CD4-positive, alpha-beta T cell treated with Interleukin-10 for 1 hour (primary cell): Measurements from ENCODE around the gene WBP2NL.
"Not testable (repeated sequence)": the region's sequence is repeated elsewhere in the genome, so short reads cannot be mapped to it uniquely, and the experiment has no call there.

ENCODE experiments used
- DNase-seq: peaks from one replicate; pipeline ENCODE4 v3.0.0-alpha.2; 2020

The WBP2NL gene

DNA sequence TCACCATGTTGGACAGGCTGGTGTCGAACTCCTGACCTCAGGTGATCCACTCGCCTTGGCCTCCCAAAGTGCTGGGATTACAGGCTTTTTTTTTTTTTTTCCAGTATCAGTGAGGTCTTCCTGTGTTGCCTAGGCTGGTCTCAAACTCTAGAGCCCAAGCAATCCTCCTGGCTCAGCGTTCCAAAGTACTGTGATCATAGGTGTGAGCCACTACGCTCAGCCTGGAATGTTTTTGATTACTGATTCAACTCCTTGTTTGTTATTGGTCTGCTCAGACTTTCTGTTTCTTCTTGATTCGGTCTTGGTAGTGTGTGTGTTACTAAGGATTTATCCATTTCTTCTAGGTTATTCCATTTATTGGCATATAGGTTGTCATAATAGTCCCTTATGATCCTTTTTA, 40.7 kb downstream of the WBP2NL start:
- no peak for DNase-seq

DNA sequence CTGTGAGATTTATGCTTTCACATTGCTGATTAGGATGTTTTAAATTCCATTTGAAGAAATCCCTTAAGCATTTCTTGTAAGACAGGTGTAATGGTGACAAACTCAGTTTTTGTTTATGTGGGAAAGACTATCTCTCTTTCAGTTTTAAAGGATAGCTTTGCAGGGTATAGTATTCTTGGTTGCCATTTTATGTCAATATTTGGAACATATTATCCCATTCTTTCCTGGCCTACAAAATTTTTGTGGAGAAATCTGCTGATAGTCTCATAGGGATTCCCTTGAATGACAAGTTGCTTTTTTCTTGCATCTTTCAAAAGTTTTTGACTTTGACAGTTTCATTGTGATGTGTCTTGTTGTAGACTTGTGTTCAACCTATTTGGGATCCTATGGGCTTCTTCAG, 43.2 kb downstream of the WBP2NL start:
- no peak for DNase-seq

DNA sequence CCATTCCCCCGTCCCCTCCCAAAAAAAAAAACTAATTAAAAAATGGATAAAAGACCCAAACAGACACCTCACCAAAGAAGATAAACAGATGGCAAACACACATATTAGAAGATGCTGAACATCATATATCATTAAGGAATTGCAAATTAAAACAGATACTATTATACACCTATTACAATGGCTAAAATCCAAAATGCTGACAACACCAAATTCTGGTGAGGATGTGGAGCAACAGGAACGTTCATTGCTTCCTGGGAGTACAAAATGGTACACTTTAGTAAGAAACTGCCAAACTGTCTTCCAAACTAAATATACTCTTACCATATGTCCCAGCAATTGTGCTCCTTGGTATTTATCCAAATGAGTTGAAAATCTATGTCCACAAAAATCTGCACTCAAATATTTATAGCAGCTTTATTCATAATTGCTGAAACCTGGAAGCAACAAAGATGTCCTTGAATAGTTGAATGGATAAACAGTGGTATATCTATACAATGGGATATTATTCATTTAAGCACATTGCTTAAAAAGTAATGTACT, 52.1 kb downstream of the WBP2NL start:
- DNase-seq = no peak

GRCh38 chr22:42052765-42053164, 54.2 kb downstream of the WBP2NL start:
- no peak for DNase-seq

DNA sequence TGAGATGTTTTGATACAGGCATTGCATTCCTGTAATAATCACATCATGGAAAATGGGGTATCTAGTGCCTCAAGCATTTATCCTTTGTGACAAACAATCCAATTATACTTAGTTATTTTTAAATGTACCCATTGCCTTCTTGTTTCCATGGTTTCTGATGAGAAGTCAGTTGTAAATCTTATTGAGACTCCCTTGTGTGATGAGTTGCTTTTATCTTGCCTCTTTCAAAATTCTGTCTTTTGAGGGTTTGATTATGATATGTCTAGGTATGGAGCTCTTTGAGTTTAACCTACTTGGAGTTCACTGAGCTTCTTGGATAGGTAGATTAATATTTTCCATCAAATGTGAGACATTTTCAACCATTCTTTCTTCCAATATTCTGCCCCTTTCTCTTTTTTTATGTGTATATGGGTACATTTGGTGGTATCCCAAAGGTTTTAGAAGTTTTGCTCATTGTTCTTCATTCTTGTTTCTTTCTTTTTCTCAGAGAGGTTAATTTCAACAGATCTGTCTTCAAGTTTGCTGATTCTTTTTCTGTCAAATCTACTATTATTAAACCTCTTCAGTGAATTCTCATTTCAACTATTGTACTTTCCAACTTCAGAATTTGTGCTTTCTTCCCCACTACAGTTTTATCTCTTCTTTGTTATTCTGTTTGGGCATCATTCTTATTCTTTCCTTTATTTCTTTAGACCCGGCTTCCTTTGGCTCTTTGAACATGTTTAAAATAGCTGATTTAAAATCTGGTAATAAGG, 58.3 kb downstream of the WBP2NL start:
- DNase-seq = no peak

DNA sequence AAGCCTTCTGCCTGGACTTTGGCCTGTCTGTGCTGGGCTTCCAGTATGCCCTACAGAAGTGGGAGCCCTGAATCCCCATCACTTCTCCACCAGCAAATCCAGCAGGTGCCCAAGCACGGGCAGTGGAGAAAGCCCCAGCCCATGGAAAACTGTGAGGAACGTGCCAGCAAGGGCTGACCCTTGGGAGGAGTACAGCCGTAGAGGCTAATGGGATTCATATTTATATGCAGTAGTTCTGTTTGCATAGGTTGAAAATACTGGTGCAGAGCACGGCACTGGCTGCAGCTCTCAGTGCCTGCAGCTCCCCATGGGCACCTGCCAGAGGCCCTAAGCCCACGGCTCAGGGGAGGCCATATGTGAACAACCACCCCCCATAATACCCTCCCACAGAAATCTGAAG, 61.9 kb downstream of the WBP2NL start:
- DNase-seq = no peak

GRCh38 chr22:42061041-42061440, 62.5 kb downstream of the WBP2NL start:
- DNase-seq = no peak

DNA sequence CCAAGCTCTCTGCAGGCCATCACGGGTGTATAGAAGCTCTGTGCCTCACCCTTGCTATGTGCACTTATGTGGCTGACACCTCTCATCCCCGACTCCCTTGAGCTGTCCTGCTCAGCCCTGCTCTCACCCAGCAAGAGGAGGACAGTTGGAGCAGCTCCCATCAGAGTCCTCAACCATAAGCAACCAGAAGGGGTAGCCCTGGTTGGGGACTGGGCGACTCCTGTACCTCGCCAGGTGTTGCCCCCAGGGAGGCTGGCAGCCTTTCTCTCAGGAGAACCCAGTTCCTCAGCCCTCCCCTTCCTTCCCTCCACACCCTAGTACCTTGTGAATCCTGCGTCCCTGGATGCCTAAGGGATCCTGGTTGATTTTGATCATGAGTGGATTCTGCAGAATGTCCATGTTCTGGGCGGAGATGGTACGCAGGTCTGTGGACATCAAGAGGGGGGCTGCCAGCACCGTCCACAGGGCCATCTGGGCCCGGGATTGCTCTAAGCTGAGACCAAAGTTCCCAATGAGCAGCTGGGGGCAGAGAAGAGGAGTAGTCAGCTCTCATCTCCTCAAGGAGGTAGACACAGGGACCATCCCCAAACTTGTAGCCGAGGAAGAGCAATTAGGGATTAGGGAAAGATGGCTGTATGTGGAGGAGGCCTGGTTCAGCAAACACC, 64.0 kb downstream of the WBP2NL start:
- DNase-seq = no peak

GRCh38 chr22:42064629-42065028, 66.0 kb downstream of the WBP2NL start:
- DNase-seq = no peak

GRCh38 chr22:42065438-42066125, 67.0 kb downstream of the WBP2NL start:
- DNase-seq = no peak

GRCh38 chr22:42066126-42066761, 67.7 kb downstream of the WBP2NL start:
- DNase-seq = no peak

DNA sequence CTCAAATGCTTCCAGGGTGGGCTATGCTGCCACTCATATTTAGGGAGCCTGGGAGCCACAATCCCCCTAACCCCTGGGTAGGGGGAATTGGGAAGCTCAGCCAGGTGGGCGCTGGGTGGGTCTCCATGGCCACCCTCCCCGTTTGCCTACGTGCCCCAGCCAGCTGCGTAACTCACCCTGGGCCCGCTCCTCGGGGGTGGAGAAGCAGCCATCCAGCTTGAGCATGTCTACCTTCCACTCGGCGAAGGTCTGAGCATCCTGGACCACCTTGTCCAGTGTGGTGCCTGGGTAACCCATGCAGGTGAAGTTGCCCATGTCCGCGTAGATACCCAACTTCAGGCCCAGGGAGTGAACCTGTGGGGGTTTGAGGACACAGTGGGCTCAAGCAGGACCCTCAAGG, 68.3 kb downstream of the WBP2NL start:
- DNase-seq = no peak

DNA sequence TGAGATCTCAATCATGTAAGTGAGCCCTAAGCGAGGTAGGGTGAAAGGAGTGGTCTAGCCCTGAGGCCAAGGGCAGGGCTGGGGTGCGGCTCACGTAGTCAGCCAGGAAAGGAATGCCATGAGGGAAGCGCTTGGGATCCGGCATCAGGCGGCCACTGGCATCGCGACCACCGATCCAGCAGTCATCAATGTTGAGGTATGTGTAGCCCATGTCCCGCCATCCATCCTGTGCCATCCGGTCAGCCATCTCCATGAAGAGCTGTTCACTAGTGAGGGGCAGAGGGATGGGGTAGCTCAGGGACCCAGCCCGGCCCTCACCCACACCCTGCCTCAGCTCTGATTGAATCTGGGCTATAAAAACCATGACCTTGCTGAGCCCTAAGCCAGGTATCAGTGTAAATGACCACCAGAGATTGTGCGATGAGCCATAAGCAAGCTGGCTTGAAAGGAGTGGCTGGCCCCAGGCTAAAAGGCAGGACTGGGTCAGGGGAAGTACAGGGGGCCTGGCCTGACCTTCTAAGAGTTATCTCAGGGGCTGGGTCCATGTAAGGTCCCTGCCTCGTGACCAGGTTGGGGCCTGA, 69.2 kb downstream of the WBP2NL start:
- DNase-seq = no peak

DNA sequence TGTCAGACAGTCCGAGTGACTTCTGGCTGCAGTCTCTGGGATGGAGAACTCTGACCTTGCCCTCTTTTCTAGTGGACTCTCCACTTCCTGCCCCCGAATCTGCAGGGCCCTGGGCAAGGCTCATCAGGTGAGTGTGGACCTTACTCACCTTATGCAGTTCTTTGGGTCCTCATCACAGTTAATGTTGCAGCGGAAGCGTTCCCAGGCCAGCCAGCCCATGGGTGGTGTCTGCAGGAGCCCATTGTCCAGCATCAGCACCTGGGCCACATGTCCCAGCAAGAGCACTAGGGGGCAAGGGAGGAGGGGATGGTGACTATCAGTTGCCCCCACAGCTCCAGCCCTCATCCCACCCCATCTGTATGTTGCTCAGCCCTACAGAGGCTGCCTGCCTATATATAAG, 69.7 kb downstream of the WBP2NL start:
- DNase-seq = no peak

- DNase-seq = peak; percentile 24
These were observed 71.4 kb downstream of the WBP2NL start for GRCh38 chr22:42069801-42070516.

GRCh38 chr22:42070517-42071422, 72.2 kb downstream of the WBP2NL start, which contains the start of gene NAGA:
Gene NAGA, minus strand, starts transcription at chr22:42070812. Its CDS starts 515 bp downstream, at chr22:42070297.
- DNase-seq = peak; percentile 94

DNA sequence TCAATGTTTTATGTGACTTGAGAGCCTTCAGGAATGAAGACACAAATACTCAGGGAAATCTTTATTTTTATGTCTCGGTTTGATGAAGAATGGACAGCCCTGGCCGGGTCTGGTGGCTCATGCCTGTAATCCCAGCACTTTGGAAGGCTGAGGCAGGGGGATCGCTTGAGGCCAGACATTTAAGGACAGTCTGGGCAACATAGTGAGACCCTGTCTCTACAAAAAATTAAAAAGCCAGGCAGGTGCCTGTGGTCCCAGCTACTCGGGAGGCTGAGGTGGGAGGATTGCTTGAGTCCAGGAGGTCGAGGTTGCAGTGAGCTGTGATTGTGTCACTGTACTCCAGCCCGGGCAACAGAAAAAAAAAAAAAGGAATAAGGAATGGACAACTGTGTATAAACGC, 72.9 kb downstream of the WBP2NL start:
- DNase-seq = not testable (repeated sequence)

DNA sequence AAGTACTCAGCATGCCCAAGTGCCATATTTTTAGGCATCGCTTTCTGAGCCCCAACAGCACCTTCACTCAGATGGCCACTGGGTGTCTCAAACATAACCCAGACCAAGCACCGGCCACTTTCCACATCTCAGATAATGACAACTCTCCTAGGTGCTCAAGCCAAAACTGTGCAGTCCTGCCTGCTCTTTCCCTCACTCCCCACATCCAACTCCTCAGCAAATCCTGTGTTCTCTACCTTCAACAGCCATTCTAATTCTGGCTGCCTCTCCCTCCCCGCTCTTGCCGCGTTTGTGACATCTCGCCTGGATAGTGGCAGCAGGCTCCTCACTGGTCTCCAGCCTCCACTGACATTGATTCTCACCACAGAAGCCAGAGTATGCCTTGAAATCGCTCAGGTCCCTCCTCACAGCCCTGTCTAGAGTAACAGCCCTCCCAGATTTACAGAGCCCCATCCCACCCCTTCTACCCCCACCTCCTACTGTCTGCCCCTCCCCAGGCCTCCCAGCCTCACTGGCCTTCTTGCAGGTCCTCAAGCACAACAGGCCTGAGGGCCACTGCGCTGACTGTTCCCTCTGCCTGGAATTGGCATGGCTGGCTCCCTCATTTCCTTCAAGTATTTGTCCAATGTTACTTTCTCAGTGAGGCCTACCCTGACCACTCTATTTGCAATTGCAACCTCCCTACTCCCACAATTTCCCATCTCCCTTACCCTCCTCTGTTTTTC, 74.2 kb downstream of the WBP2NL start:
- DNase-seq = no peak

- no peak for DNase-seq
These were observed 75.0 kb downstream of the WBP2NL start for GRCh38 chr22:42073621-42074041.

GRCh38 chr22:42074132-42074811, 75.7 kb downstream of the WBP2NL start, which contains the start of gene PHETA2:
Gene PHETA2, plus strand, starts transcription at chr22:42074248. Its CDS starts 3,046 bp downstream, at chr22:42077294.
- DNase-seq = peak; percentile 66
